Measurements from ENCODE around the gene SCMH1.

SCMH1 gene

DNA sequence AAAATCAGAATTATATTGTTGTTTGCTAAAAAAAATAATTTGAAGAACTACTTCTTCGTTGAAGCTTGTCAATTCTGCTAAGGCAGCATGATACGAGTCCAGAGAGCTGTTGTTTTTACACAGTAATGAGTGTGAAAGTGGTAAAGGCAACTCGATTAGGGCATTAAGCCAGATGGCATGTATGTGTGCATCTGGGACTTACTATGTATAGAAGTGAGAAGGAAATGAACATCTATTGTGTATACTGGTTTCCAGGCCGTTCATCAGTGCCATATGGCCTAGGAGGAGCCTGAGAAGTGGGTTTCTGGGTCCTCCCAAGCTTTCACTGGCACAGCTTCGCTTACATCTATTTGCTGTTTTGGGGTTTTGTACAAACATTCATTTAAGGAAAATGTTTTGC is 256.9 kb downstream of the SCMH1 start:
- no peaks in the 10 kb centered on the region for H3K9me2 ChIP-seq (replicated peaks; ENCODE audit: insufficient read depth, low read length)
- no peak overlapping the region for H3K27ac ChIP-seq (ENCODE audit: low read depth, low read length)
- H2AFZ ChIP-seq (ENCODE audit: low read depth, low read length, severe bottlenecking), result no peak overlapping the region
- H3K36me3 ChIP-seq (ENCODE audit: low read length), result peaks cover 50% of the 10 kb centered on the region
- H3F3A ChIP-seq (ENCODE audit: insufficient read depth), result no peaks in the 10 kb centered on the region
- no peaks in the 10 kb centered on the region for H3K27me3 ChIP-seq (ENCODE audit: low read length)
- peaks cover 66% of the 10 kb centered on the region for H3K79me2 ChIP-seq (ENCODE audit: insufficient read depth, low read length)
- TF ChIP-seq, protein P1, sequence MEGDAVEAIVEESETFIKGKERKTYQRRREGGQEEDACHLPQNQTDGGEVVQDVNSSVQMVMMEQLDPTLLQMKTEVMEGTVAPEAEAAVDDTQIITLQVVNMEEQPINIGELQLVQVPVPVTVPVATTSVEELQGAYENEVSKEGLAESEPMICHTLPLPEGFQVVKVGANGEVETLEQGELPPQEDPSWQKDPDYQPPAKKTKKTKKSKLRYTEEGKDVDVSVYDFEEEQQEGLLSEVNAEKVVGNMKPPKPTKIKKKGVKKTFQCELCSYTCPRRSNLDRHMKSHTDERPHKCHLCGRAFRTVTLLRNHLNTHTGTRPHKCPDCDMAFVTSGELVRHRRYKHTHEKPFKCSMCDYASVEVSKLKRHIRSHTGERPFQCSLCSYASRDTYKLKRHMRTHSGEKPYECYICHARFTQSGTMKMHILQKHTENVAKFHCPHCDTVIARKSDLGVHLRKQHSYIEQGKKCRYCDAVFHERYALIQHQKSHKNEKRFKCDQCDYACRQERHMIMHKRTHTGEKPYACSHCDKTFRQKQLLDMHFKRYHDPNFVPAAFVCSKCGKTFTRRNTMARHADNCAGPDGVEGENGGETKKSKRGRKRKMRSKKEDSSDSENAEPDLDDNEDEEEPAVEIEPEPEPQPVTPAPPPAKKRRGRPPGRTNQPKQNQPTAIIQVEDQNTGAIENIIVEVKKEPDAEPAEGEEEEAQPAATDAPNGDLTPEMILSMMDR (IDR thresholded peaks at IDR 0.05; ENCODE audit: insufficient read depth, low read length, poor library complexity, severe bottlenecking), result no peak
- no peak for TF ChIP-seq EZH2phosphoT487 (conservative IDR thresholded peaks at IDR 0.05; ENCODE audit: low read length)
- H3K4me2 ChIP-seq (ENCODE audit: low read depth, low read length, poor library complexity, severe bottlenecking), result no peak overlapping the region
- H3K9ac ChIP-seq (ENCODE audit: low read length), result no peak overlapping the region
- H4K20me1 ChIP-seq (ENCODE audit: low read depth, low read length), result peaks cover 21% of the 10 kb centered on the region; the same call in 1 of the 2 replicates
- H3K9me3 ChIP-seq (ENCODE audit: insufficient read depth, low read length), result no peaks in the 10 kb centered on the region
- no peak overlapping the region for H3K4me3 ChIP-seq (ENCODE audit: insufficient read depth, low read length, poor library complexity, severe bottlenecking)

DNA sequence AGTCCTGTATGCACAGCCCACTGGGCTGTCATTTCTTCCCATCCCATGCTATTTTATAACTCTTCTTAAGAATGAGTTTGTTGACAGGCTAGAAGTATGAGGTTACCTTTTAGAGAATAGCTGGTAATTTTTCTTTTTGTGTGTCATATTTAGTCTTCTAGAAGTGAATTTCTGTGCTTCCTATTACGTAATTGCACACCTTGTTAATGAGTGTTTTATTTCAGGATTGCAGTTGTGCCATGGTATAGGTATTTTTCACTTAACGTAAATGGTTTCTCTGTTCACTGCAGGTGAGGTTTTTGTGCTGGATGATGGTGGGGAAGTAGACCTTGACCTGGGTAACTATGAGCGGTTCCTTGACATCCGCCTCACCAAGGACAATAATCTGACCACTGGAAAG is 257.6 kb downstream of the SCMH1 start:
- peaks cover 44% of the 10 kb centered on the region for H3K36me3 ChIP-seq (ENCODE audit: low read length)
- no peaks in the 10 kb centered on the region for H3K27me3 ChIP-seq (ENCODE audit: low read length)
- H4K20me1 ChIP-seq (ENCODE audit: low read depth, low read length), result peaks cover 21% of the 10 kb centered on the region; the same call in 1 of the 2 replicates
- TF ChIP-seq EZH2phosphoT487 (conservative IDR thresholded peaks at IDR 0.05; ENCODE audit: low read length), result no peak
- TF ChIP-seq, protein P1 (IDR thresholded peaks at IDR 0.05; ENCODE audit: insufficient read depth, low read length, poor library complexity, severe bottlenecking), result no peak
- no peaks in the 10 kb centered on the region for H3K9me2 ChIP-seq (replicated peaks; ENCODE audit: insufficient read depth, low read length)
- no peak overlapping the region for H2AFZ ChIP-seq (ENCODE audit: low read depth, low read length, severe bottlenecking)
- H3K27ac ChIP-seq (ENCODE audit: low read depth, low read length), result no peak overlapping the region
- no peak overlapping the region for H3K4me2 ChIP-seq (ENCODE audit: low read depth, low read length, poor library complexity, severe bottlenecking)
- no peak overlapping the region for H3K4me3 ChIP-seq (ENCODE audit: insufficient read depth, low read length, poor library complexity, severe bottlenecking)
- H3K79me2 ChIP-seq (ENCODE audit: insufficient read depth, low read length), result peaks cover 64% of the 10 kb centered on the region
- H3K9ac ChIP-seq (ENCODE audit: low read length), result no peak overlapping the region
- H3F3A ChIP-seq (ENCODE audit: insufficient read depth), result no peaks in the 10 kb centered on the region
- H3K9me3 ChIP-seq (ENCODE audit: insufficient read depth, low read length), result no peaks in the 10 kb centered on the region

GRCh38 chr1:40984066-40984465 is 258.0 kb downstream of the SCMH1 start:
- no peak overlapping the region for H3K4me2 ChIP-seq (ENCODE audit: low read depth, low read length, poor library complexity, severe bottlenecking)
- H3K9me3 ChIP-seq (ENCODE audit: insufficient read depth, low read length), result no peaks in the 10 kb centered on the region
- no peaks in the 10 kb centered on the region for H3K9me2 ChIP-seq (replicated peaks; ENCODE audit: insufficient read depth, low read length)
- H3K27me3 ChIP-seq (ENCODE audit: low read length), result no peaks in the 10 kb centered on the region
- H3K9ac ChIP-seq (ENCODE audit: low read length), result no peak overlapping the region
- H3K36me3 ChIP-seq (ENCODE audit: low read length), result peaks cover 39% of the 10 kb centered on the region
- TF ChIP-seq EZH2phosphoT487 (conservative IDR thresholded peaks at IDR 0.05; ENCODE audit: low read length), result no peak
- TF ChIP-seq, protein P1 (IDR thresholded peaks at IDR 0.05; ENCODE audit: insufficient read depth, low read length, poor library complexity, severe bottlenecking), result no peak
- no peak overlapping the region for H3K27ac ChIP-seq (ENCODE audit: low read depth, low read length)
- peaks cover 21% of the 10 kb centered on the region; the same call in 1 of the 2 replicates for H4K20me1 ChIP-seq (ENCODE audit: low read depth, low read length)
- H3K4me3 ChIP-seq (ENCODE audit: insufficient read depth, low read length, poor library complexity, severe bottlenecking), result no peak overlapping the region
- no peak overlapping the region for H2AFZ ChIP-seq (ENCODE audit: low read depth, low read length, severe bottlenecking)
- peaks cover 64% of the 10 kb centered on the region for H3K79me2 ChIP-seq (ENCODE audit: insufficient read depth, low read length)
- no peaks in the 10 kb centered on the region for H3F3A ChIP-seq (ENCODE audit: insufficient read depth)
